Muscle of arm (tissue), 12 donors: Measurements from ENCODE around the gene ERBB2. TPM values are rescaled to one million over a fixed set of nuclear protein-coding genes. Genes with fewer than 3 reads are reported as not detected.

ENCODE experiments used
- polyA plus RNA-seq, 12 donors: library from polyadenylated mRNA; unstranded; fragments of 120-200 nt; gene quantifications; one replicate each; pipeline ENCODE4 v1.2.1, GENCODE V29; 2013; ENCODE audit not compliant: insufficient read length in 12 of 12

Gene ERBB2
- polyA plus RNA-seq, 12 donors = 104 to 148 (median 128) TPM; not detected in 1

Other genes starting within 250 kb of the ERBB2 start
- 10 to 100 TPM in 11 of 12 donors, not detected in 1; 26.7 to 50.1 (median 33.2) TPM for gene MED1, start 248.8 kb upstream of the ERBB2 start, polyA plus RNA-seq
- 10 to 100 TPM in 11 of 12 donors, not detected in 1; 23.5 to 59.0 (median 32.6) TPM for gene CDK12, start 238.6 kb upstream of the ERBB2 start, polyA plus RNA-seq
- gene NEUROD2, start 92.1 kb upstream of the ERBB2 start, polyA plus RNA-seq = under 1 TPM in 10 of 12 donors, not detected in 2; 0.03 to 0.60 (median 0.07) TPM
- 10 to 100 TPM in 1 of 12 donors, 1 to 10 TPM in 3, under 1 TPM in 7, not detected in 1; 0.32 to 15.9 (median 0.93) TPM for gene PPP1R1B, start 73.1 kb upstream of the ERBB2 start, polyA plus RNA-seq
- gene STARD3, start 62.9 kb upstream of the ERBB2 start, polyA plus RNA-seq = 10 to 100 TPM in 11 of 12 donors, not detected in 1; 27.6 to 38.4 (median 33.3) TPM
- 100 to 1,000 TPM in 10 of 12 donors, 10 to 100 TPM in 1, not detected in 1; 67.9 to 455 (median 247) TPM for gene TCAP, start 34.7 kb upstream of the ERBB2 start, polyA plus RNA-seq
- 1 to 10 TPM in 10 of 12 donors, not detected in 2; 1.2 to 7.5 (median 3.6) TPM for gene PNMT, start 31.6 kb upstream of the ERBB2 start, polyA plus RNA-seq
- 10 to 100 TPM in 11 of 12 donors, not detected in 1; 13.7 to 25.3 (median 18.6) TPM for gene PGAP3, start 12.0 kb upstream of the ERBB2 start, polyA plus RNA-seq
- 10 to 100 TPM in 11 of 12 donors, not detected in 1; 14.8 to 23.6 (median 18.9) TPM for gene MIEN1, start 30.5 kb downstream of the ERBB2 start, polyA plus RNA-seq
- 1 to 10 TPM in 3 of 12 donors, under 1 TPM in 7, not detected in 2; 0.13 to 5.3 (median 0.48) TPM for gene GRB7, start 37.9 kb downstream of the ERBB2 start, polyA plus RNA-seq
- gene IKZF3, start 164.2 kb downstream of the ERBB2 start, polyA plus RNA-seq = 1 to 10 TPM in 1 of 12 donors, under 1 TPM in 9, not detected in 2; 0.06 to 1.5 (median 0.25) TPM
- not detected for gene ZPBP2, start 168.1 kb downstream of the ERBB2 start, polyA plus RNA-seq
- 10 to 100 TPM in 5 of 12 donors, 1 to 10 TPM in 6, not detected in 1; 5.5 to 24.9 (median 9.6) TPM for gene GSDMB, start 218.6 kb downstream of the ERBB2 start, polyA plus RNA-seq
- 10 to 100 TPM in 11 of 12 donors, not detected in 1; 37.2 to 65.9 (median 42.6) TPM for gene ORMDL3, start 227.5 kb downstream of the ERBB2 start, polyA plus RNA-seq
- gene LRRC3C, start 227.7 kb downstream of the ERBB2 start, polyA plus RNA-seq = under 1 TPM in 1 of 12 donors, not detected in 11; 0.19 TPM